ENCODE data around the gene DCDC2.
"Not testable (repeated sequence)": the region's sequence is repeated elsewhere in the genome, so short reads cannot be mapped to it uniquely, and the experiment has no call there.

Gene DCDC2

GRCh38 chr6:24376871-24377270, 19.0 kb upstream of the DCDC2 start:
- ChIA-PET CTCF (interaction anchor here (2.0 kb wide), 1 partner anchor 17 kb away, joined by 5 read pairs; no protein-coding TSS in a partner anchor), POLR2A (interaction anchor here (0.8 kb wide), 1 partner anchor 386 kb away, joined by 3 read pairs; no protein-coding TSS in a partner anchor)
- no peak for DNase-seq (ENCODE audit: extremely low spot score)
- TF ChIP-seq, protein P1, sequence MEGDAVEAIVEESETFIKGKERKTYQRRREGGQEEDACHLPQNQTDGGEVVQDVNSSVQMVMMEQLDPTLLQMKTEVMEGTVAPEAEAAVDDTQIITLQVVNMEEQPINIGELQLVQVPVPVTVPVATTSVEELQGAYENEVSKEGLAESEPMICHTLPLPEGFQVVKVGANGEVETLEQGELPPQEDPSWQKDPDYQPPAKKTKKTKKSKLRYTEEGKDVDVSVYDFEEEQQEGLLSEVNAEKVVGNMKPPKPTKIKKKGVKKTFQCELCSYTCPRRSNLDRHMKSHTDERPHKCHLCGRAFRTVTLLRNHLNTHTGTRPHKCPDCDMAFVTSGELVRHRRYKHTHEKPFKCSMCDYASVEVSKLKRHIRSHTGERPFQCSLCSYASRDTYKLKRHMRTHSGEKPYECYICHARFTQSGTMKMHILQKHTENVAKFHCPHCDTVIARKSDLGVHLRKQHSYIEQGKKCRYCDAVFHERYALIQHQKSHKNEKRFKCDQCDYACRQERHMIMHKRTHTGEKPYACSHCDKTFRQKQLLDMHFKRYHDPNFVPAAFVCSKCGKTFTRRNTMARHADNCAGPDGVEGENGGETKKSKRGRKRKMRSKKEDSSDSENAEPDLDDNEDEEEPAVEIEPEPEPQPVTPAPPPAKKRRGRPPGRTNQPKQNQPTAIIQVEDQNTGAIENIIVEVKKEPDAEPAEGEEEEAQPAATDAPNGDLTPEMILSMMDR (IDR thresholded peaks at IDR 0.05; ENCODE audit: control extremely low read depth, extremely low read depth, low read depth, missing control alignments) = no peak

- no peak for DNase-seq (ENCODE audit: extremely low spot score)
- TF ChIP-seq, protein P1 (IDR thresholded peaks at IDR 0.05; ENCODE audit: control extremely low read depth, extremely low read depth, low read depth, missing control alignments) = no peak
- CTCF ChIA-PET = interaction anchor here (1.6 to 2.2 kb wide), 2 partner anchors 15 to 91 kb away, joined by 4 to 8 read pairs; no protein-coding TSS in a partner anchor
- POLR2A ChIA-PET = no interaction called here
Measured at GRCh38 chr6:24374612-24375011, 16.8 kb upstream of the DCDC2 start.

GRCh38 chr6:24365103-24365633, 7.3 kb upstream of the DCDC2 start:
- CTCF ChIA-PET = interaction anchor here (1.0 kb wide), 1 partner anchor 31 kb away, joined by 3 read pairs; no protein-coding TSS in a partner anchor
- DNase-seq (ENCODE audit: extremely low spot score); POLR2A ChIA-PET: not testable (repeated sequence)

GRCh38 chr6:24362363-24362762, 4.5 kb upstream of the DCDC2 start:
- DNase-seq (ENCODE audit: extremely low spot score); POLR2A ChIA-PET: not testable (repeated sequence)
- CTCF ChIA-PET = interaction anchor here (1.4 to 2.6 kb wide), 2 partner anchors 25 to 79 kb away, joined by 3 to 7 read pairs; no protein-coding TSS in a partner anchor

- CTCF ChIA-PET = interaction anchor here (0.7 to 1.8 kb wide), 24 partner anchors 9 to 292 kb away, joined by 3 to 16 read pairs (median 4); no protein-coding TSS in a partner anchor
- peak; percentile 69 for DNase-seq (ENCODE audit: extremely low spot score)
- POLR2A ChIA-PET = no interaction called here
- TF ChIP-seq, protein P1 (IDR thresholded peaks at IDR 0.05; ENCODE audit: control extremely low read depth, extremely low read depth, low read depth, missing control alignments) = peak; percentile 91
Measured at GRCh38 chr6:24359640-24360454, 2.0 kb upstream of the DCDC2 start.

- POLR2A ChIA-PET = no interaction called here
- DNase-seq (ENCODE audit: extremely low spot score) = no peak
- CTCF ChIA-PET = interaction anchor here (1.1 to 1.2 kb wide), 2 partner anchors 10 to 31 kb away, joined by 3 read pairs; no protein-coding TSS in a partner anchor
- TF ChIP-seq, protein P1 (IDR thresholded peaks at IDR 0.05; ENCODE audit: control extremely low read depth, extremely low read depth, low read depth, missing control alignments) = no peak
Measured at GRCh38 chr6:24358219-24358821, 461 bp upstream of the DCDC2 start.

DNA sequence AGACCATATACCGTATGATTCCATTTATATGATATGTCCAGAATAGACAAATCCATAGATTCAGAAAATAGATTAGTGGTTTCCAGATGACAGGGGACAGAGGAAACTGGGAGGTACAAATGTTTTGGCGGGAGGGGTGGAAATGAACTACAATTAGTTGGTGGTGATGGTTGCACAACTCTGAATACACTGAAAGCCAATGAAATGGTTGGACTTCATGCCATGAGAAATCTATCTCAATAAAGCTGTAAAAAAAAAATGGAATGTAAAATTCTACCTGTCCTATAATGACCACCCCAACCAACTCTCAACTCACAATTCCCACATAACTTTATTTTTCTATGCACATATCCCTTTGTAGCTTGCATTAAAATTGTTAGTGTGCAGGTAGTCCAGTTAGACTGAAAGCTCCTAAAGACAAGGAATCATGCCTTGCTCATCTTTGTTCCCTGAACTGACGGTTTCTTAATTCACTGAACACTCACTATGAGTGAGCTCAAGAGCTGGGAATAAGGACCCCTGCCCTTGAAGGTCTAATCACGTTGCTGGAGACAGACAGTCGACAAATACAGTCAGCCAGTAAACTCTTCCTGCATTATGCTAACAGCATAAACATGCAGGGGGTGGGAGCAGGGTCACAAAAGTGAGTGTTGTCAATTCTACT, 1.4 kb downstream of the DCDC2 start:
- TF ChIP-seq, protein P1 (IDR thresholded peaks at IDR 0.05; ENCODE audit: control extremely low read depth, extremely low read depth, low read depth, missing control alignments) = no peak
- DNase-seq (ENCODE audit: extremely low spot score) = no peak
- POLR2A ChIA-PET = no interaction called here
- CTCF ChIA-PET = interaction anchor here (1.0 kb wide), 1 partner anchor 13 kb away, joined by 3 read pairs; no protein-coding TSS in a partner anchor

All from GM10248 (cell line).